Cardiac muscle cell (in vitro differentiated cells and primary cell): ENCODE data around the gene RDH13. TPM values are rescaled to one million over a fixed set of nuclear protein-coding genes. Genes with fewer than 3 reads are reported as not detected.

Experiments
- DNase-seq, 2 donors: peaks; one replicate each; pipeline versions ENCODE4 v3.0.0 to v3.0.0-alpha.2; 2010 to 2017; ENCODE audit warnings: low read depth in 1 of 2, low spot score in 1 of 2
- H3K27ac ChIP-seq: fragments of 200-600 bp; sonication (generic); 2 replicates; pipeline ENCODE4 v1.5.1; 2016
- H3K27me3 ChIP-seq: fragments of 200-600 bp; sonication (generic); 2 replicates; pipeline ENCODE4 v1.6.0; 2016; ENCODE audit warnings: control low read depth
- H3K36me3 ChIP-seq: fragments of 200-600 bp; sonication (generic); 2 replicates; pipeline ENCODE4 v1.5.1; 2016; ENCODE audit warnings: control low read depth
- H3K4me1 ChIP-seq: fragments of 200-600 bp; sonication (generic); 2 replicates; pipeline ENCODE4 v1.8.1; 2017; ENCODE audit warnings: low read depth, mild to moderate bottlenecking, mixed run types
- H3K4me3 ChIP-seq: fragments of 200-600 bp; sonication (generic); 2 replicates; pipeline ENCODE4 v1.5.1; 2016; ENCODE audit warnings: mild to moderate bottlenecking
- H3K9me3 ChIP-seq: fragments of 200-600 bp; sonication (generic); 2 replicates; pipeline ENCODE4 v1.5.1; 2017; ENCODE audit warnings: low read depth, mild to moderate bottlenecking, control low read depth
- polyA plus RNA-seq: library from polyadenylated mRNA; unstranded; fragments of >200 nt; fragmentation: Nextera tagmentation; extraction: Ambion mirVana; gene quantifications from 2 replicates; pipeline ENCODE4 v1.2.1, GENCODE V29; 2016
- total RNA-seq: library from RNA; depleted of rRNA; stranded (reverse); fragments of >200 nt; gene quantifications from 2 replicates; pipeline ENCODE4 v1.2.3, GENCODE V29; 2016
- TF ChIP-seq, protein P1 (sequence below): IDR thresholded peaks from 2 replicates; pipeline ENCODE4 v1.5.1; 2012; ENCODE audit warnings: low read depth, mild to moderate bottlenecking, low read length

The RDH13 gene
- total and polyA plus RNA-seq, 2 experiments from 2014 or later, result 23.7 to 41.0 TPM

DNA sequence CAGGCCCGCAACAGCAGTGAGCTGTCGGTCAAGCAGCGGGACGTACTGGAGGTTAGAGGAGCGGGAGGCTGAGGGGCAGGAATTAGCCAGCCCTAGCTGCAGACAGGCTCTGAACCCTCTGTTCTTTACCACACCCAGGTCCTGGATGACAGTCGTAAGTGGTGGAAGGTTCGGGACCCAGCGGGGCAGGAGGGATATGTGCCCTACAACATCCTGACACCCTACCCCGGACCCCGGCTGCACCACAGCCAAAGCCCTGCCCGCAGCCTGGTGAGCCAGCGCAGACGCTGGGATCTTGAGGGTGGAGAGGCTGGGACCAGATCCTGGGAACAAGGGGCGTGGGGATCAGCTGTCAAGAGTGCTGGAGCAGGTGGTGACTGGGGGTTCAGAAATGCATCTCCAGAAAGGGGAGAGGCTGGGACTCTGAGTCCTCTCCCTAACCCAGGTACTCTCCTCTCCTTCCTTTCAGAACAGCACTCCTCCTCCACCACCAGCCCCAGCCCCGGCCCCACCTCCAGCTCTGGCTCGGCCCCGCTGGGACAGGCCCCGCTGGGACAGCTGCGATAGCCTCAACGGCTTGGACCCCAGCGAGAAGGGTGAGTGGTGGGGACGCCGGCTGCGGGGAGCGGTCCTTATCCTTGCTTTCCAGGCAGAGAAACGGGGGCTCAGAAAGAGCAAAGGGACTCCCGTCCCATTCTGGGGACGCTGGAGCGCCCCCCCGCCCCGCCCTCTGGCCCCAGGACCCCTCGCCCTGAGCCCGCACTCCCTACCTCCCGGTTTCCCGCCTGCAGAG is 23.2 kb upstream of the RDH13 start:
- Histone ChIP-seq H3K4me1 (peaks cover 2% of the 10 kb centered on the region), H3K9me3 (no peaks in the 10 kb centered on the region), H3K27ac (no peak overlapping the region), H3K36me3 (no peaks in the 10 kb centered on the region), H3K27me3 (peaks cover 53% of the 10 kb centered on the region), H3K4me3 (peak overlapping the region; percentile 36)
- no peak for DNase-seq
- TF ChIP-seq, protein P1, sequence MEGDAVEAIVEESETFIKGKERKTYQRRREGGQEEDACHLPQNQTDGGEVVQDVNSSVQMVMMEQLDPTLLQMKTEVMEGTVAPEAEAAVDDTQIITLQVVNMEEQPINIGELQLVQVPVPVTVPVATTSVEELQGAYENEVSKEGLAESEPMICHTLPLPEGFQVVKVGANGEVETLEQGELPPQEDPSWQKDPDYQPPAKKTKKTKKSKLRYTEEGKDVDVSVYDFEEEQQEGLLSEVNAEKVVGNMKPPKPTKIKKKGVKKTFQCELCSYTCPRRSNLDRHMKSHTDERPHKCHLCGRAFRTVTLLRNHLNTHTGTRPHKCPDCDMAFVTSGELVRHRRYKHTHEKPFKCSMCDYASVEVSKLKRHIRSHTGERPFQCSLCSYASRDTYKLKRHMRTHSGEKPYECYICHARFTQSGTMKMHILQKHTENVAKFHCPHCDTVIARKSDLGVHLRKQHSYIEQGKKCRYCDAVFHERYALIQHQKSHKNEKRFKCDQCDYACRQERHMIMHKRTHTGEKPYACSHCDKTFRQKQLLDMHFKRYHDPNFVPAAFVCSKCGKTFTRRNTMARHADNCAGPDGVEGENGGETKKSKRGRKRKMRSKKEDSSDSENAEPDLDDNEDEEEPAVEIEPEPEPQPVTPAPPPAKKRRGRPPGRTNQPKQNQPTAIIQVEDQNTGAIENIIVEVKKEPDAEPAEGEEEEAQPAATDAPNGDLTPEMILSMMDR, result no peak

DNA sequence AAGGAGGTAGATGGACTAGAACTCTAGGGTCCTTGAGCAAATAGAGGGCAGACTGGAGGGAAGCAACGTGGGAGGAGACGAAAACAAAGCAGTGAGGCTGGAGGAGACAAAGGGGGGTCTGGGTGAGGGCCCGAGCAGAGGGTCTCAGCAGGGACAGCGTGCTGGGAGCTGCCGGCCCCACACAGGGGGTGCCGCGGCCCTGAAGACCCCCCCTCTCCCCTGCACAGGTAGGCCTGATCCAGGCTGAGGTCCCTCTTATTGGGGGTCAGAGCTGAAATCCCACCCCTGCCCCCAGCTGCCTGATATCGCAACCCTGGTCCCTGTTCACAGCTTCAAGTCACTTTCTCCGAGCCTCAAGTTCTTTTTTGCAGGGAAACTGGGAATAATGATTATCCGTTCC is 21.5 kb upstream of the RDH13 start:
- Histone ChIP-seq H3K36me3 (no peaks in the 10 kb centered on the region), H3K27ac (no peak overlapping the region), H3K27me3 (peaks cover 70% of the 10 kb centered on the region), H3K4me3 (no peak overlapping the region), H3K4me1 (peaks cover 7% of the 10 kb centered on the region), H3K9me3 (no peaks in the 10 kb centered on the region)
- TF ChIP-seq, protein P1, result no peak
- DNase-seq, result no peak

DNA sequence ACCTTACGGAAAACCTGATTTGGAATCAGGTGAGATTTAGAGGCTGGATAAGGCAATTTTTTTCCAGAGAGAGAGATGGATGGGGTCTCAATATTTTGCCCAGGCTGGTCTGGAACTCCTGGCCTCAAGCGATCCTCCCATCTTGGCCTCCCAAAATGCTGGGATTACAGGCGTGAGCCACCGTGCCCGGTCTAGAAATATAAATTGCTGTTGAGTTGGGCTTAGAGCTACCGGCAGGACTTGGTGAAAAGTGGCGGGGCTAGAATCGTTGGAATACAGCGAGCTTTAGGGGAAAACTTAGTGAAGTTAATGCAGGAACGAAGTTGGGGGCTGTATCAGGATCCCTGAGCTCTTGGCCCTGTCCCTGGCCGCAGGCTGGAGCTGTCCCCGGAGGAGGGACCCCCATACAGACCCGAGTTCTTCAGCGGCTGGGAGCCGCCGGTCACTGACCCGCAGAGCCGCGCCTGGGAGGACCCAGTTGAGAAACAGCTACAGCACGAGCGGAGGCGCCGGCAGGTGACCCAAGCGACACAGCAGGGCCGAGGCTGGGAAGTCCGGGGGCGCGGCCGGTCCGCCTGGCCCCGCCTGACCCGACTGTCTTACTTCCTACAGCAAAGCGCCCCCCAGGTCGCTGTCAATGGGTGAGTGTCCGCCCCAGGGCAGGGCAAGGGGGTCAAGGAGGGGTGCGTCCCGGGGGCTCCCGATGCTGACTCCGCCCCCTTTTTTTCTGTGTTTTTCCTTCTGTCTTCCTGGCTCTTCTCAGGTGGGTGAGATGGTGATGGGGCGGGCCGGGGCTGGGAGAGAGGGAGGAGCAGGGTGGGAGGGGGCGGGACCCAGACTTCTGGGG is 20.3 kb upstream of the RDH13 start:
- no peak overlapping the region for H3K4me3 ChIP-seq
- DNase-seq, result no peak

DNA sequence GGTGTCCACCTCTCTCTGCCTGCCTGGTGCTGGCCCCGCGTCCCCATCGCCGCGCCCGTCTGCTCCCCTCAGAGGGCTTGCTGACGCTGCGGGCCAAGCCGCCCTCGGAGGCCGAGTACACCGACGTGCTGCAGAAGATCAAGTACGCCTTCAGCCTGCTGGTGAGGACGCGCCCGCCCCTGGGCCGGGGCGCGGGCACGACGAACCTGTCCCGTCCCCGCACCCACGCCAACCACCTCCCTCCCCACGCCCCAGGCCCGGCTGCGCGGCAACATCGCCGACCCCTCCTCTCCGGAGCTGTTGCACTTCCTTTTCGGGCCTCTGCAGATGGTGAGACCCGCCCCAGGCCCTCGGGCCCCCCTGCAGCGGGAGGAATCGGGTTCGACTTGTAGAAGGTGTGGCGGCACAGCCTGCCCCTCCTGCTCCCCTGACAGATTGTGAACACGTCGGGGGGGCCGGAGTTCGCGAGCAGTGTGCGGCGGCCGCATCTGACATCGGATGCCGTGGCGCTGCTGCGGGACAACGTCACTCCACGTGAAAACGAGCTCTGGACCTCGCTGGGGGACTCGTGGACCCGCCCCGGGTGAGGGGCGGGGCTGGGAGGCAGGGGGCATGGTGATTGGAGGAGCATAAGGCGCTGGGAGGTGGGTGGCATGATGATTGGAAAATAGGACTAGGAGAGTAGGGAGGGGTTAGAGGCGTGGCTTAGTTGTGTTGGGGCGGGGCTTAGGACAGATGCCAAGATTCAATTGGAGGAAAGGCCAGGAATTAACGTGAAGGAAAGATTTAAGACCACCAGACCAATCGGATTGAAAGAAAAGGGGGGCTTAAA is 19.3 kb upstream of the RDH13 start:
- DNase-seq, result peak in 1 of 2 donors; percentile 54
- no peaks in the 10 kb centered on the region for H3K36me3 ChIP-seq
- H3K4me3 ChIP-seq, result peak overlapping the region; percentile 46
- H3K27ac ChIP-seq, result no peak overlapping the region
- H3K27me3 ChIP-seq, result peaks cover 77% of the 10 kb centered on the region
- peaks cover 7% of the 10 kb centered on the region for H3K4me1 ChIP-seq
- TF ChIP-seq, protein P1, result no peak
- H3K9me3 ChIP-seq, result no peaks in the 10 kb centered on the region

More for the DNA sequence above, 20.3 kb upstream of the RDH13 start:
- TF ChIP-seq, protein P1, result no peak
- no peak overlapping the region for H3K27ac ChIP-seq
- no peaks in the 10 kb centered on the region for H3K36me3 ChIP-seq
- H3K9me3 ChIP-seq, result no peaks in the 10 kb centered on the region
- H3K27me3 ChIP-seq, result peaks cover 77% of the 10 kb centered on the region
- peaks cover 7% of the 10 kb centered on the region for H3K4me1 ChIP-seq

DNA sequence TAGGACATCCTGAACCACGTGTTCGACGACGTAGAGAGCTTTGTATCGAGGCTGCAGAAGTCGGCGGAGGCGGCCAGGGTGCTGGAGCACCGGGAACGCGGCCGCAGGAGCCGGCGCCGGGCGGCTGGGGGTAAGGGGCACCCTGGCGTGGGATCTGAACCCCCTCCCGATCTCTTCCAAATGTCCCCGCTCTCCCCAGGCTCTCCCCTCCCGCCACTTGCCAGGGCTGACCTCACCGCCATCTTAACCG is 18.7 kb upstream of the RDH13 start:
- H3K4me3 ChIP-seq, result peak overlapping the region; percentile 46
- peaks cover 77% of the 10 kb centered on the region for H3K27me3 ChIP-seq
- peaks cover 7% of the 10 kb centered on the region for H3K4me1 ChIP-seq
- no peak overlapping the region for H3K27ac ChIP-seq
- H3K9me3 ChIP-seq, result no peaks in the 10 kb centered on the region
- H3K36me3 ChIP-seq, result no peaks in the 10 kb centered on the region
- TF ChIP-seq, protein P1, result no peak
- no peak for DNase-seq
